ENCODE measurements around the gene GAS7.

DNA sequence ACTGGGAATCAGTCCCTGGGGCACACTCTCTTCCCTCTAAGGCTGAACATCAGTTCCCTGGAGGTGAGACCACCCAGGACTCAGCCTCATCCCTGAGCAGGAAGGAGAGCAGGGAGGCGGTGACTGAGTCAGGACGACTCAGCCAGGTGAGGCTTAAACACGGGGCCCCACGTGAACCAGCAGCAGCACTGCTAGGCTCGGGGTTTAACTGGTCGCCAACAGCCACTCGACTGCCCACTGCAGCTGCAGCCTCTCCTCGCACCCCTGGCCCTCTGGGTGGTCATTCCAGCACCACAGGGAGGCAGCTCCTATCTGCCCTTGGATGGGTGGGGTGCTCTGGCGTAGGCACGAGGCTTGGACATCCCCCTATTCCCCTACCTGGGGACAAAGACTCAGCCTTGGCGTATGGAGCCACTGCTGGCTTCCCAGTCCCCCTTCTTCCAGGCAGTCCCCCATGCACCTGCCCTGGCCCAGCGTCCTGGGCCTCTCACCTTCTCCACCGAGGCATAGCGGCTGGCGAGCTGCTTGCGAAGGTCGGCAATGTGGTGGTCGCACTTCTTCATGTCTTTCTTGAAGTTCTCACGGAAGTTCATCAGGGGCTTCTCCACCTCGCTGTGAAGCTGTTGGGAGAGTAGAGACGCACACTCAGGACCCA is 272.1 kb downstream of the GAS7 start:
- TF ChIP-seq POLR2A (IDR thresholded peaks at IDR 0.05) (no peak), CTCF (IDR thresholded peaks at IDR 0.05) (no peak), POLR2AphosphoS5 (IDR thresholded peaks at IDR 0.05) (no peak)

Data from prostate gland (tissue), 2 donors.